Measurements from ENCODE around the gene ARPIN.

DNA sequence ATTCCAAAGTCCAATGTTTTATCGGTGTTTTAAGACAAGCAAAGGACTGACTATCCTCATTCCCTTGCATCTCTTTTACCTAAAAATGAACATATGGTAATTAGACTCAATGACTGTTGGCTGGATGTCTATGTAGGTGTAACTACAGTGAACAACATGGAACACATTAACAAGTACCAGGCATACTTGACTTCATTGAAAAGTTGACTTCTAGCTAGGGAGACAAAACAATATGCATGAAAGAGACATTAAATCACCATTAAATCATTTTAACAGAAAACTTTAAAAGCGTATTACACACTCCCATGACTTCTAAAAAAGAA, 63.8 kb downstream of the ARPIN start:
- TF ChIP-seq POLR2AphosphoS5 (IDR thresholded peaks at IDR 0.05; ENCODE audit: low read depth, low read length), result no peak
- TF ChIP-seq, protein P1, sequence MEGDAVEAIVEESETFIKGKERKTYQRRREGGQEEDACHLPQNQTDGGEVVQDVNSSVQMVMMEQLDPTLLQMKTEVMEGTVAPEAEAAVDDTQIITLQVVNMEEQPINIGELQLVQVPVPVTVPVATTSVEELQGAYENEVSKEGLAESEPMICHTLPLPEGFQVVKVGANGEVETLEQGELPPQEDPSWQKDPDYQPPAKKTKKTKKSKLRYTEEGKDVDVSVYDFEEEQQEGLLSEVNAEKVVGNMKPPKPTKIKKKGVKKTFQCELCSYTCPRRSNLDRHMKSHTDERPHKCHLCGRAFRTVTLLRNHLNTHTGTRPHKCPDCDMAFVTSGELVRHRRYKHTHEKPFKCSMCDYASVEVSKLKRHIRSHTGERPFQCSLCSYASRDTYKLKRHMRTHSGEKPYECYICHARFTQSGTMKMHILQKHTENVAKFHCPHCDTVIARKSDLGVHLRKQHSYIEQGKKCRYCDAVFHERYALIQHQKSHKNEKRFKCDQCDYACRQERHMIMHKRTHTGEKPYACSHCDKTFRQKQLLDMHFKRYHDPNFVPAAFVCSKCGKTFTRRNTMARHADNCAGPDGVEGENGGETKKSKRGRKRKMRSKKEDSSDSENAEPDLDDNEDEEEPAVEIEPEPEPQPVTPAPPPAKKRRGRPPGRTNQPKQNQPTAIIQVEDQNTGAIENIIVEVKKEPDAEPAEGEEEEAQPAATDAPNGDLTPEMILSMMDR (IDR thresholded peaks at IDR 0.05 in 2 of 3, conservative IDR thresholded peaks at IDR 0.05 in 1 of 3; ENCODE audit: borderline replicate concordance in 1 of 3, insufficient read depth in 1 of 3, low read depth in 2 of 3, low read length in 2 of 3), result no peak
- TF ChIP-seq POLR2A (IDR thresholded peaks at IDR 0.05; ENCODE audit: borderline replicate concordance, extremely low read depth, insufficient read depth, insufficient read length), result no peak
